Vagina (tissue), 2 donors: ENCODE measurements around the gene ASB16.

Experiments used
- CTCF ChIP-seq, 3 experiments: fragments of 450-650 bp in 2 of 3; fragments of 200-600 bp in 1 of 3; sonication (generic) in 1 of 3; IDR thresholded peaks; one replicate each; pipeline ENCODE4 v1.5.1; 2017 to 2019; ENCODE audit warnings: antibody characterized with exemption in 3 of 3, mild to moderate bottlenecking in 2 of 3, moderate library complexity in 2 of 3
- POLR2A ChIP-seq, 2 donors: fragments of 450-650 bp; IDR thresholded peaks; one replicate each; pipeline ENCODE4 v1.6.1; 2017; ENCODE audit warnings: antibody characterized with exemption in 2 of 2, mild to moderate bottlenecking in 2 of 2, moderate library complexity in 2 of 2
- POLR2AphosphoS5 ChIP-seq, 2 donors: sonication (generic); formaldehyde crosslinking; IDR thresholded peaks; one replicate each; pipeline ENCODE4 v1.9.0; 2017; ENCODE audit warnings: antibody characterized with exemption in 2 of 2, mild to moderate bottlenecking in 2 of 2, low read depth in 1 of 2; ENCODE audit not compliant: insufficient read depth in 1 of 2

GRCh38 chr17:44170135-44170498 is 387 bp upstream of the ASB16 start:
- TF ChIP-seq CTCF (IDR thresholded peaks at IDR 0.05) (no peak), POLR2AphosphoS5 (IDR thresholded peaks at IDR 0.05; ENCODE audit: insufficient read depth in 1 of 2, low read depth in 1 of 2) (no peak), POLR2A (IDR thresholded peaks at IDR 0.05) (no peak)
